Heart right ventricle (tissue), 16 donors: ENCODE results near the gene VGLL3. TPM values are rescaled to one million over a fixed set of nuclear protein-coding genes. Genes with fewer than 3 reads are reported as not detected.

ENCODE experiments used
- ATAC-seq, 8 donors: fragments of 200-7000 bp; cut with Tn5 transposase; one replicate each; pipeline ENCODE4 v1.9.1; 2020; ENCODE audit warnings: mild to moderate bottlenecking in 8 of 8, moderate library complexity in 8 of 8, moderate number of reproducible peaks in 1 of 8
- DNase-seq, 2 donors: peaks; one replicate each; pipeline ENCODE4 v3.0.0-alpha.2; 2020
- H3K27ac ChIP-seq, 10 donors: fragments of 200-600 bp; sonication (generic) in 2 of 10; one replicate each; pipeline versions ENCODE4 v1.5.0 to v1.8.0; 2020 to 2022; ENCODE audit warnings: mild to moderate bottlenecking in 3 of 10
- H3K27me3 ChIP-seq, 7 donors: fragments of 200-600 bp; one replicate each; pipeline ENCODE4 v1.8.0; 2021 to 2022; ENCODE audit warnings: mild to moderate bottlenecking in 2 of 7
- H3K36me3 ChIP-seq, 9 donors: fragments of 200-600 bp; sonication (generic) in 1 of 9; one replicate each; pipeline versions ENCODE4 v1.5.0 to v1.8.0; 2020 to 2022; ENCODE audit warnings: mild to moderate bottlenecking in 2 of 9
- H3K4me1 ChIP-seq, 9 donors: fragments of 200-600 bp; sonication (generic) in 1 of 9; one replicate each; pipeline versions ENCODE4 v1.5.0 to v1.8.0; 2020 to 2022; ENCODE audit warnings: mild to moderate bottlenecking in 4 of 9
- H3K4me3 ChIP-seq, 10 donors: fragments of 200-600 bp; sonication (generic) in 2 of 10; one replicate each; pipeline versions ENCODE4 v1.5.0 to v1.8.0; 2020 to 2022; ENCODE audit warnings: mild to moderate bottlenecking in 7 of 10, moderate library complexity in 2 of 10
- H3K9me3 ChIP-seq, 11 donors: fragments of 200-600 bp in 10 of 11; sonication (generic) in 2 of 11; one replicate each; pipeline versions ENCODE4 v1.5.0 to v1.8.0; 2013 to 2022; ENCODE audit warnings: mild to moderate bottlenecking in 2 of 11, control low read depth in 1 of 11, moderate library complexity in 1 of 11
- WGBS, 2 donors: extraction: QIAGEN DNeasy Blood & Tissue Kit; methylation state at CpG; one replicate each; pipeline ENCODE4 v1.1.7; 2013; ENCODE audit warnings: inconsistent platforms in 1 of 2; 5-methylcytosine and 5-hydroxymethylcytosine counted together
- intact Hi-C, 10 donors: fragments of 100-400 bp; cut with DNase I; formaldehyde crosslinking; loops; one replicate each; pipeline versions ENCODE4 v1.11.1 to v1.14.2; 2022
- polyA plus RNA-seq, 2 donors: library from polyadenylated mRNA; stranded (reverse); fragments of 200-250 nt; gene quantifications; one replicate each; pipeline ENCODE4 v1.2.3, GENCODE V29; 2013
- total RNA-seq, 10 donors: library from RNA; stranded (reverse); fragmentation: NEBNext Ultra II Directional in 3 of 10; extraction: Animal tissue kit (Norgen Biotek cat#: 25700) in 3 of 10; gene quantifications; one replicate each; pipeline versions ENCODE4 v1.2.1 to v1.2.4, GENCODE V29; 2021 to 2023
- TF ChIP-seq, protein P1 (sequence below), 9 donors: fragments of 200-600 bp; sonication (generic) in 2 of 9; IDR thresholded peaks; one replicate each; pipeline versions ENCODE4 v1.5.0 to v1.8.0; 2021 to 2022; ENCODE audit warnings: antibody characterized with exemption in 9 of 9, mild to moderate bottlenecking in 5 of 9, moderate library complexity in 1 of 9
- donor health status: Arrhythmogenic right ventricular cardiomyopathy.
- donor health status: ischemic (EF 13 %, LVEDD 7.1; RV severe dilation, severe dysfunction).
- donor health status: healthy with polysubstance abuse.
- donor health status: DM: no; HTN: yes; CAD: no.
- donor health status: DM: no; HTN: no; CAD: no.
- donor health status: ischemic (EF 25% LVEDD 6.9; RV normal size, moderate dysfunction).
- donor health status: ischemic (EF 25% LVEDD 5.7; RV mildly dilated, moderate dysfunction).
- donor health status: healthy.
- donor health status: DM: yes; HTN: yes; CAD: no.
- donor health status: Ischemic cardiomyopathy.
- donor health status: ischemic (EF 35%, LVEDD 5.7; RV mildly dilated, moderate dysfunction).
- donor health status: nonischemic (EF 11% LVEDD 7.7; RV severe dilation, severe dysfunction).
- donor health status: DM: yes; HTN: yes; CAD: no.
- donor health status: PGD.
- donor health status: ischemic (EF 29% LVEDD 5.4; RV normal size, mild dysfunction).
- donor health status: nonischemic (EF 23%, LVEDD 6.1; RV moderate dilation, normal function).

Gene VGLL3
- total and polyA plus RNA-seq, 12 donors: 1.0 to 15.3 (median 3.6) TPM

DNA sequence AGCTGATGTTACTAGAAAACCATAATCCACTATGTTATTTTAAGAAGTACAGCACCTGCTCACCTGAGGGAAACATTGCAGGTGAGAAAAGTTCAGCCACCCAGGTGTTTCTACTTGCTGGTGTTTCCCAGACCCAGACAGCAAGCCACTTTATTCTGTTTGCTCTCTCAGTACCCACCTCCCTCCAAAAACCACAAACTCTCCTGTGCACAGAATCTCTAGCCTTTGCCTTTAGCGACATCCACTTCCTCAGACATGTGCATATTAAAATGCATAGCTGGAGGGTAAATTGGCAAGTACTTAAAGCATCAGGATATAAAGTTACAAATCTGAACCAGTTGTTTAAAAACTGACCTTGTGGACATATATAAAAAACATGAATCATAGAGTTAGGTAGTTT is 36.7 kb downstream of the VGLL3 start:
- Histone ChIP-seq H3K9me3 (no peaks in the 10 kb centered on the region), H3K4me1 (peaks cover 0 to 5% (median 0%) of the 10 kb centered on the region in 9 donors), H3K36me3 (no peaks in the 10 kb centered on the region), H3K27ac (no peak overlapping the region), H3K27me3 (no peaks in the 10 kb centered on the region), H3K4me3 (no peak overlapping the region)
- TF ChIP-seq, protein P1, sequence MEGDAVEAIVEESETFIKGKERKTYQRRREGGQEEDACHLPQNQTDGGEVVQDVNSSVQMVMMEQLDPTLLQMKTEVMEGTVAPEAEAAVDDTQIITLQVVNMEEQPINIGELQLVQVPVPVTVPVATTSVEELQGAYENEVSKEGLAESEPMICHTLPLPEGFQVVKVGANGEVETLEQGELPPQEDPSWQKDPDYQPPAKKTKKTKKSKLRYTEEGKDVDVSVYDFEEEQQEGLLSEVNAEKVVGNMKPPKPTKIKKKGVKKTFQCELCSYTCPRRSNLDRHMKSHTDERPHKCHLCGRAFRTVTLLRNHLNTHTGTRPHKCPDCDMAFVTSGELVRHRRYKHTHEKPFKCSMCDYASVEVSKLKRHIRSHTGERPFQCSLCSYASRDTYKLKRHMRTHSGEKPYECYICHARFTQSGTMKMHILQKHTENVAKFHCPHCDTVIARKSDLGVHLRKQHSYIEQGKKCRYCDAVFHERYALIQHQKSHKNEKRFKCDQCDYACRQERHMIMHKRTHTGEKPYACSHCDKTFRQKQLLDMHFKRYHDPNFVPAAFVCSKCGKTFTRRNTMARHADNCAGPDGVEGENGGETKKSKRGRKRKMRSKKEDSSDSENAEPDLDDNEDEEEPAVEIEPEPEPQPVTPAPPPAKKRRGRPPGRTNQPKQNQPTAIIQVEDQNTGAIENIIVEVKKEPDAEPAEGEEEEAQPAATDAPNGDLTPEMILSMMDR (IDR thresholded peaks at IDR 0.05): no peak
- WGBS, 2 donors: 46 to 60% methylated on average over 1 of the region's 1 CpG
- intact Hi-C loops: no loop called here
- no peak for ATAC-seq
- no peak for DNase-seq

DNA sequence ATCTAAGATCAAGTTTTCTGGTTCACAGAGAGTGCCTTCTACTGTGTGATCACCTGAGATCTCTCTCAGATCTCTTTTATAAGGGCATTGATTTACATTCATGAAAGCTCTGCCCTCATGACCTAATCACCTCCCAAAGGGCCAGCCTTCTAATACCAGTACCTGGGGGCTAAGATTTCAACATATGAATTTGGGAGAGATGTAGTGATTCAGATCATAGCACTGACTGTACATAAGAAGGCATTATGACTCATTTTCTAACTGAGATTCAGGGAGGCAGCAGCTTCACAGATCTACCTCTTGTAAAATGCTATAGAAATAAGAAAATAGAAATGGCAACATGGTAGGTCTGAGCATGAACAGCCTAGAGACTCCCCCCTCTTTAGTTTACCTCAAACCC is 39.6 kb downstream of the VGLL3 start:
- intact Hi-C loops: no loop called here
- ATAC-seq: no peak
- TF ChIP-seq, protein P1 (IDR thresholded peaks at IDR 0.05): no peak

DNA sequence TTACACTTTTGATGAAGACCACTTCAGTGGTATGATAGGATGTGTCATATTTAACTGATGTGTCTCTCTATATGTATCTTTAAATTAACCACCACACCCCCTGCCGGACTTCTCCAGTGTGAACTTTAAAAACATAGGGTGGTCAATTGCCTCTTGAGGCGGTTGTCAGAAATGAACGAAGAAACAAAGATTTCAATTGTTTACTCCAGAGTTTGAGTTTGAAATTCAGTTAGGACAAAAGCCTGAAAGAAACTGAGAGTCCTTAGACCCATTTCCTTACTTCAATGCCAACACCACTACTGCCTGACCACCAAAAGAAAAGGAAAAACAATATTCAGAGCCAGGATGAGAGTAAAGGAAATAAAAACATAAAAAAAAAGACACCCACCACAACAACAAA is 40.2 kb downstream of the VGLL3 start:
- Histone ChIP-seq H3K27ac (no peak overlapping the region), H3K9me3 (no peaks in the 10 kb centered on the region), H3K27me3 (no peaks in the 10 kb centered on the region), H3K4me3 (no peak overlapping the region), H3K4me1 (peaks cover 0 to 5% (median 0%) of the 10 kb centered on the region in 9 donors), H3K36me3 (no peaks in the 10 kb centered on the region)
- ATAC-seq (no peak), DNase-seq (no peak)
- WGBS, 2 donors: 78 to 89% methylated on average over 3 of the region's 3 CpGs
- TF ChIP-seq, protein P1 (IDR thresholded peaks at IDR 0.05): no peak
- intact Hi-C loops: no loop called here

More for the DNA sequence above, 39.6 kb downstream of the VGLL3 start:
- Histone ChIP-seq H3K9me3 (no peaks in the 10 kb centered on the region), H3K27me3 (no peaks in the 10 kb centered on the region), H3K4me1 (peaks cover 0 to 5% (median 0%) of the 10 kb centered on the region in 9 donors), H3K4me3 (no peak overlapping the region), H3K36me3 (no peaks in the 10 kb centered on the region), H3K27ac (no peak overlapping the region)
- no peak for DNase-seq

DNA sequence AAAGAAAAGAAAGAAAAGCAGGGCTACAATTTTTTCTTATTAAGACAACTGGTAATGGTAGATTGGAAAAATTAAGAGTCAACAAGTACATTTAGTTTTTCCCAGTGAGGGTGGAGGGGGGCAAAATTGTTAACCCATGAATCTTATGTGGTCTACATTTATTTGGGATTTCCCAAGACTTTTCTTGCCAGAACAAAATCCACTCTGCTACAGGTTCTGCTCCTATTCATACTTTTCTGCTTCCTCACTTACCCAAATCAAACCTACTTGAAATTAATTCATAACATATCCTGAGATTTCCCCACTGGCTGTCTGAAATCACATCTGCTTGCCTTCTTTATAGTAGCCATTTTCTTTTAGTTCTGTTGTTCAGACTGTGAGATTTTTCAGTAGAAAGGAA is 41.1 kb downstream of the VGLL3 start:
- ATAC-seq: no peak
- H3K27ac ChIP-seq: no peak overlapping the region
- no peak for DNase-seq
- TF ChIP-seq, protein P1 (IDR thresholded peaks at IDR 0.05): no peak
- no peaks in the 10 kb centered on the region for H3K27me3 ChIP-seq
- no peak overlapping the region for H3K4me3 ChIP-seq
- intact Hi-C loops: no loop called here
- H3K4me1 ChIP-seq: peaks cover 0 to 3% (median 0%) of the 10 kb centered on the region in 9 donors
- no peaks in the 10 kb centered on the region for H3K36me3 ChIP-seq
- H3K9me3 ChIP-seq: no peaks in the 10 kb centered on the region

DNA sequence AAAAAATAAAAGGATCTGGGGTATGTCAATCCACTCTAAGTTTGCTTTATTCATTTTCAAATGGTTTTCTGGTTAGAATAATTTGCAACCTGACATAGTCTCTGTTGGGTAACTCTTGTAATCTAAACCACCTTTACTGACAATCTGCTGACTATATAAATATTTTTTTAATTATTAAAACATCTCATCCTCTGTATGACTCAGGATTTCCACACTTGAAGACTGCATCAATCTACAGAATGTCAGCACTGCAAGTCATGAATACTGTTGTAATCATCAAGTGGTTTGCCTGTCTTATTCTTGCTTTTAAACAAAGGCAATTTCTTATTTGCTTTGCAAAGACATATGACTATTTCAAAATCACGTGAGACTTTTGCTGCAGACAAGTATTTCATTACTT is 42.1 kb downstream of the VGLL3 start:
- DNase-seq (no peak), ATAC-seq (no peak)
- Histone ChIP-seq H3K36me3 (no peaks in the 10 kb centered on the region), H3K9me3 (no peaks in the 10 kb centered on the region), H3K4me3 (no peak overlapping the region), H3K27ac (no peak overlapping the region), H3K27me3 (no peaks in the 10 kb centered on the region), H3K4me1 (no peaks in the 10 kb centered on the region)
- TF ChIP-seq, protein P1 (IDR thresholded peaks at IDR 0.05): no peak
- WGBS, 2 donors: 76% methylated on average over 1 of the region's 1 CpG
- intact Hi-C loops: no loop called here
